Right lobe of liver (tissue), 4 donors: ENCODE results near the gene SIX2.

ENCODE experiments used
- POLR2A ChIP-seq: fragments of 450-650 bp; IDR thresholded peaks from one replicate; pipeline ENCODE4 v1.6.1; 2017; ENCODE audit warnings: antibody characterized with exemption, mild to moderate bottlenecking
- TF ChIP-seq, protein P1 (sequence below), 4 donors: fragments of 200-600 bp in 3 of 4; fragments of 450-650 bp in 1 of 4; IDR thresholded peaks; one replicate each; pipeline versions ENCODE4 v1.5.1 to v1.8.0; 2016 to 2022; ENCODE audit warnings: antibody characterized with exemption in 4 of 4, mild to moderate bottlenecking in 2 of 4
- donor health status: DM: no; HTN: no; CAD: no.
- donor health status: DM: no; HTN: no; CAD: no.
- donor health status: DM: no; HTN: yes; CAD: no.

DNA sequence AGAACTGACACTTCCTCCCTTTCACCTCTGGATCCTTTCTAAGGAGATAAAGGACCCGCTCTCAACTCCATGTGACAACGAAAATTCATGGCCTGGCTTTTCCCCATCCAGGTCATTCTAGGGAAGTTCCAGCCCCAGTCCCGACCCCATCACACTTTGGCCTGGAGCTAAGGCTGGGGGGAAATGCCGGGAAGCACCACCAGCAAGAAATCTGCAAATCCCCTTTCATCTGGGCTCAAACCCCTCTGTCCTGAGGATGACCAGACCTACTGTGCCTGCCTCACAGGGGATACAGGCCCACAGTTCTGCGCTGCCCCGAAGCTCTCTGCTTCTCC, 1.3 kb downstream of the SIX2 start:
- TF ChIP-seq, protein P1, sequence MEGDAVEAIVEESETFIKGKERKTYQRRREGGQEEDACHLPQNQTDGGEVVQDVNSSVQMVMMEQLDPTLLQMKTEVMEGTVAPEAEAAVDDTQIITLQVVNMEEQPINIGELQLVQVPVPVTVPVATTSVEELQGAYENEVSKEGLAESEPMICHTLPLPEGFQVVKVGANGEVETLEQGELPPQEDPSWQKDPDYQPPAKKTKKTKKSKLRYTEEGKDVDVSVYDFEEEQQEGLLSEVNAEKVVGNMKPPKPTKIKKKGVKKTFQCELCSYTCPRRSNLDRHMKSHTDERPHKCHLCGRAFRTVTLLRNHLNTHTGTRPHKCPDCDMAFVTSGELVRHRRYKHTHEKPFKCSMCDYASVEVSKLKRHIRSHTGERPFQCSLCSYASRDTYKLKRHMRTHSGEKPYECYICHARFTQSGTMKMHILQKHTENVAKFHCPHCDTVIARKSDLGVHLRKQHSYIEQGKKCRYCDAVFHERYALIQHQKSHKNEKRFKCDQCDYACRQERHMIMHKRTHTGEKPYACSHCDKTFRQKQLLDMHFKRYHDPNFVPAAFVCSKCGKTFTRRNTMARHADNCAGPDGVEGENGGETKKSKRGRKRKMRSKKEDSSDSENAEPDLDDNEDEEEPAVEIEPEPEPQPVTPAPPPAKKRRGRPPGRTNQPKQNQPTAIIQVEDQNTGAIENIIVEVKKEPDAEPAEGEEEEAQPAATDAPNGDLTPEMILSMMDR (IDR thresholded peaks at IDR 0.05) = no peak
- no peak for TF ChIP-seq POLR2A
